ENCODE results near the gene PLPPR3. TPM values are rescaled to one million over a fixed set of nuclear protein-coding genes. Genes with fewer than 3 reads are reported as not detected.
A peak's percentile ranks its signal among the peaks of the same experiment; 100 is the strongest.

PLPPR3 gene
- polyA plus RNA-seq, 1 of the 3 experiments (the other 2 are of a cell fraction): 1.6 TPM

DNA sequence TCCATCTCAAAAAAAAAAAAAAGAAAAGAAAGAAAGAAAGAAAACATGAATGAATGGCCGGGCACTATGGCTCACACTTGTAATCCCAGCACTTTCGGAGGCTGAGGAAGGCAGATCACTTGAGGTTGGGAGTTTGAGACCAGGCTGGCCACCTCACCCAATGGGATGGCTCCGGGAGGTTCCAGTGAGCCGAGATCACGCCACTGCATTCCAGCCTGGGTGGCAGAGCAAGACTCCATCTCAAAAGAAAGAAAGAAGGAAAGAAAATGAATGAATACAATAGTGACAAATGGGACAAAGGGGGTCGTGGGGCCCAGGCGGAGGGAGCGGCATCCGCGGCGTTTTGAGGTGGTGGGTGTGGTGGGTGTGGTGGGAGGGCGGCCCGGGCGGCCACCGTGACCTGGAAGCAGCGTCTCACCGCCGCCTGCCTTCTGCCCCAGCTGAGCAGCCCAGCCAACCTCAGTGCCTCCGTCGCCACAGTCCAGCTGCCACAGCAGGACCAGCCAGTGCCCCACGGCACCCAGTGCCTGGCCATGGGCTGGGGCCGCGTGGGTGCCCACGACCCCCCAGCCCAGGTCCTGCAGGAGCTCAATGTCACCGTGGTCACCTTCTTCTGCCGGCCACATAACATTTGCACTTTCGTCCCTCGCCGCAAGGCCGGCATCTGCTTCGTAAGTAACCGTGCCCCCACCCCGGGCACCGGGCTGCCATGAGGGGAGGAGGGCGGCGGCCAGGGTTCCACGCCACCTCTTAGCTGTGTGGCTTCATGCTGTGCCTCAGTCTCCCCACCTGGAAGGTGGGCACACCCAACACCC lies 24.2 kb upstream of the PLPPR3 start:
- H3K9me2 ChIP-seq: no peaks in the 10 kb centered on the region
- H3K4me1 ChIP-seq (ENCODE audit: control insufficient read depth in 1 of 2, insufficient read depth in 2 of 2, low read depth in 1 of 2, low read length in 1 of 2): peaks cover 0 to 7% of the 10 kb centered on the region in 2 experiments; a peak in 1 of 4 replicates
- H3K27ac ChIP-seq (ENCODE audit: low read depth in 2 of 2, low read length in 1 of 2): no peak overlapping the region
- ChIA-PET CTCF (interaction anchor here (0.6 to 1.7 kb wide), 4 partner anchors 10 to 107 kb away, joined by 3 to 8 read pairs (median 4); no protein-coding TSS in a partner anchor), POLR2A (no interaction called here)
- no peaks in the 10 kb centered on the region for H3K9me3 ChIP-seq
- no peak overlapping the region for H3K9ac ChIP-seq
- peak overlapping the region in 1 of 2 experiments; percentile 19; a peak in 1 of 4 replicates for H3K4me3 ChIP-seq (ENCODE audit: low read depth in 2 of 2, low read length in 1 of 2)
- no peaks in the 10 kb centered on the region for H4K20me1 ChIP-seq (ENCODE audit: insufficient read depth)
- WGBS (ENCODE audit: low lambda C conversion rate): 9% methylated on average over 15 of the region's 37 CpGs
- no peak overlapping the region for H2AFZ ChIP-seq (ENCODE audit: low read depth)
- H3F3A ChIP-seq (replicated peaks; ENCODE audit: insufficient read depth): peaks cover 18% of the 10 kb centered on the region
- H3K27me3 ChIP-seq (ENCODE audit: insufficient read depth): peaks cover 73% of the 10 kb centered on the region
- H3K79me2 ChIP-seq (ENCODE audit: insufficient read depth): no peaks in the 10 kb centered on the region
- H3K36me3 ChIP-seq (replicated peaks in 1 of 2; ENCODE audit: control insufficient read depth in 1 of 2, insufficient read depth in 2 of 2, low read length in 1 of 2): no peaks in the 10 kb centered on the region
- DNase-seq: no peak
- no peak overlapping the region for H3K4me2 ChIP-seq
- no peak for TF ChIP-seq EP300 (IDR thresholded peaks at IDR 0.05; ENCODE audit: borderline replicate concordance in 1 of 2, low read depth in 1 of 2, low read length in 1 of 2)
- no peak for TF ChIP-seq YY1 (IDR thresholded peaks at IDR 0.05; ENCODE audit: low read depth)
- TF ChIP-seq, protein P1, sequence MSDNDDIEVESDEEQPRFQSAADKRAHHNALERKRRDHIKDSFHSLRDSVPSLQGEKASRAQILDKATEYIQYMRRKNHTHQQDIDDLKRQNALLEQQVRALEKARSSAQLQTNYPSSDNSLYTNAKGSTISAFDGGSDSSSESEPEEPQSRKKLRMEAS (IDR thresholded peaks at IDR 0.05; ENCODE audit: low read depth): no peak
- TF ChIP-seq RFX5 (IDR thresholded peaks at IDR 0.05; ENCODE audit: low read length): no peak
- TF ChIP-seq RAD21 (IDR thresholded peaks at IDR 0.05; ENCODE audit: low read length): no peak
- TF ChIP-seq, protein P2, sequence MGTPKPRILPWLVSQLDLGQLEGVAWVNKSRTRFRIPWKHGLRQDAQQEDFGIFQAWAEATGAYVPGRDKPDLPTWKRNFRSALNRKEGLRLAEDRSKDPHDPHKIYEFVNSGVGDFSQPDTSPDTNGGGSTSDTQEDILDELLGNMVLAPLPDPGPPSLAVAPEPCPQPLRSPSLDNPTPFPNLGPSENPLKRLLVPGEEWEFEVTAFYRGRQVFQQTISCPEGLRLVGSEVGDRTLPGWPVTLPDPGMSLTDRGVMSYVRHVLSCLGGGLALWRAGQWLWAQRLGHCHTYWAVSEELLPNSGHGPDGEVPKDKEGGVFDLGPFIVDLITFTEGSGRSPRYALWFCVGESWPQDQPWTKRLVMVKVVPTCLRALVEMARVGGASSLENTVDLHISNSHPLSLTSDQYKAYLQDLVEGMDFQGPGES (IDR thresholded peaks at IDR 0.05; ENCODE audit: low read depth, low read length): no peak
- no peak for TF ChIP-seq ELF1 (IDR thresholded peaks at IDR 0.05)
- TF ChIP-seq NFIC (IDR thresholded peaks at IDR 0.05; ENCODE audit: borderline replicate concordance): no peak
- no peak for TF ChIP-seq TAF1 (IDR thresholded peaks at IDR 0.05; ENCODE audit: borderline replicate concordance, low read depth, low read length)
- TF ChIP-seq EZH2phosphoT487 (IDR thresholded peaks at IDR 0.05; ENCODE audit: borderline replicate concordance, low read depth): no peak
- TF ChIP-seq NRF1 (IDR thresholded peaks at IDR 0.05; ENCODE audit: low read depth, low read length): no peak
- no peak for TF ChIP-seq TCF12 (IDR thresholded peaks at IDR 0.05)
- no peak for TF ChIP-seq SMC3 (IDR thresholded peaks at IDR 0.05; ENCODE audit: low read depth, low read length)
- TF ChIP-seq, protein P3, sequence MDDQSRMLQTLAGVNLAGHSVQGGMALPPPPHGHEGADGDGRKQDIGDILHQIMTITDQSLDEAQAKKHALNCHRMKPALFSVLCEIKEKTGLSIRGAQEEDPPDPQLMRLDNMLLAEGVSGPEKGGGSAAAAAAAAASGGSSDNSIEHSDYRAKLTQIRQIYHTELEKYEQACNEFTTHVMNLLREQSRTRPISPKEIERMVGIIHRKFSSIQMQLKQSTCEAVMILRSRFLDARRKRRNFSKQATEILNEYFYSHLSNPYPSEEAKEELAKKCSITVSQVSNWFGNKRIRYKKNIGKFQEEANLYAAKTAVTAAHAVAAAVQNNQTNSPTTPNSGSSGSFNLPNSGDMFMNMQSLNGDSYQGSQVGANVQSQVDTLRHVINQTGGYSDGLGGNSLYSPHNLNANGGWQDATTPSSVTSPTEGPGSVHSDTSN (IDR thresholded peaks at IDR 0.05): no peak
- TF ChIP-seq GABPA (IDR thresholded peaks at IDR 0.05; ENCODE audit: low read depth): no peak
- TF ChIP-seq FOXM1 (IDR thresholded peaks at IDR 0.05; ENCODE audit: low read depth): no peak
- TF ChIP-seq CHD2 (IDR thresholded peaks at IDR 0.05; ENCODE audit: low read length, partially characterized antibody): no peak
- TF ChIP-seq FOSL2 (IDR thresholded peaks at IDR 0.05; ENCODE audit: borderline replicate concordance, low read depth): no peak
